Measurements from ENCODE around the gene CRIP2. TPM values are rescaled to one million over a fixed set of nuclear protein-coding genes. Genes with fewer than 3 reads are reported as not detected.

Gene CRIP2
- total and polyA plus RNA-seq, 2 of the 8 experiments (the other 6 are each of a cell fraction or from before 2014, with no cell fraction given), result 4.2 to 13.5 TPM

DNA sequence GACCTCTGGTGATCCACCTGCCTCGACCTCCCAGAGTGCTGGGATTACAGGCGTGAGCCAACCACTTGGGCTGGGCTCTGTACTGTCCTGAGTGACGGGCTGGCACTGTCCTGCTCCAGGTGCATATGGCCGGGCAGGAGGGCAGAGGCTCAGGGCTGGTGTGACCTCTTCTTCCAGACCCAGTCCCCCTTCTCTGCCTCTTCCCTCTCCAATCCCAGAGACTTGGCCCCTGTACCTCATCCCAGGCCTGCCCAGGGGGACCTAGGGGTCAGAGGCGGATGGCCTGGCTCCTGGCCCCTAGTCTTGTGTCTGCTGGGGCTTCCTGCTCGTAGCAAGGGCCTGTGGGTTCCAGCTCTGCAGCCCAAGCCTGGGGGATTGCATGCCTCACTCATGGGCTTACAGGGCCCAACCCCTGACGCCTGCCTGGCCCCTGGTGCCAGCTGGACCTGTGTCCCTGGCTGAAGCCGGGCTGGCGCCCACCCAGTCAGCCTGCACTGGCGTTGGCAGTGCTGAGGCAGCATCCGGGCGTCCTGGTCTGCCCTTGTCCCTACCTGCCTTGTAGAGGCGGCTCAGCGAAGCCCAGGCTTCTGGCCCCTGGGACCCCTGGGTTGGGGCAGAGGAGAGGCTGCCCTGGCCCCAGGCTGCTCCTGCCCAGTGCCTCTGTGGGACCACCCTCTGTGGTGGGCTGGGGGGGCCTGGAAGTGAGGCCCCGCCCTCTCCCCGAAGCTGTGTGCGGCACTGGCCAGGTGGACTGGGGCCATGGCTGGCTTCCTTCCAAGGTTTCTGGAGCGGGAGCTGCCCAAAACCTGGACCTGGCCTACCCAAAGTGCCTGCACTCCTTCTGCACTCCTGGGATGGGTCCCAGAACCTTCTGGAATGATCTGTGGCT is 20.7 kb downstream of the CRIP2 start:
- H3K9me3 ChIP-seq (ENCODE audit: insufficient read depth in 2 of 2, low read depth in 1 of 2, low read length in 1 of 2), result no peaks in the 10 kb centered on the region
- no peak overlapping the region for H2BK12ac ChIP-seq (ENCODE audit: low read depth, low read length)
- H3K56ac ChIP-seq (replicated peaks; ENCODE audit: insufficient read length, low read depth, low read length), result no peak overlapping the region
- no peak overlapping the region for H3K27ac ChIP-seq (ENCODE audit: low read depth, low read length)
- no peak overlapping the region for H4K8ac ChIP-seq (ENCODE audit: extremely low read depth, insufficient read depth, low read length)
- H3K23me2 ChIP-seq (ENCODE audit: low read depth, low read length), result peaks cover under 1% of the 10 kb centered on the region; the same call in 1 of the 2 replicates
- no peak overlapping the region for H2BK120ac ChIP-seq (replicated peaks; ENCODE audit: low read depth, low read length)
- no peak for TF ChIP-seq USF2 (IDR thresholded peaks at IDR 0.05; ENCODE audit: low read length)
- TF ChIP-seq JUN (IDR thresholded peaks at IDR 0.05; ENCODE audit: low read depth, low read length), result no peak
- no peak for TF ChIP-seq SP2 (IDR thresholded peaks at IDR 0.05; ENCODE audit: low read length)
- no peak for TF ChIP-seq CBX5 (IDR thresholded peaks at IDR 0.05; ENCODE audit: low read depth, low read length)
- no peak for TF ChIP-seq FOSL1 (IDR thresholded peaks at IDR 0.05; ENCODE audit: insufficient read depth, low read depth, low read length)
- no peak for TF ChIP-seq TAF1 (IDR thresholded peaks at IDR 0.05; ENCODE audit: low read depth, low read length)
- no peak for TF ChIP-seq POLR2A (IDR thresholded peaks at IDR 0.05; ENCODE audit: control extremely low read depth in 1 of 2, low read depth in 2 of 2, low read length in 2 of 2)
- ChIA-PET POLR2A (ENCODE audit: partially characterized antibody) (no interaction called here), CTCF (ENCODE audit: partially characterized antibody) (no interaction called here)
- no peaks in the 10 kb centered on the region for H3K27me3 ChIP-seq (replicated peaks in 1 of 4; ENCODE audit: control insufficient read depth in 3 of 4, extremely low read depth in 1 of 4, insufficient read depth in 3 of 4, low read length in 3 of 4)
- peaks cover 0 to 9% of the 10 kb centered on the region in 2 experiments for H4K20me1 ChIP-seq (replicated peaks in 1 of 2; ENCODE audit: control insufficient read depth in 1 of 2, insufficient read depth in 2 of 2, low read length in 2 of 2)
- H2AFZ ChIP-seq (ENCODE audit: low read length), result no peak overlapping the region
- H2BK20ac ChIP-seq (ENCODE audit: low read length), result no peak overlapping the region
- no peak for DNase-seq (ENCODE audit: low read depth in 1 of 2, low spot score in 2 of 2)
- peaks cover 0 to 3% (median 0%) of the 10 kb centered on the region in 4 experiments; a peak in 3 of 7 replicates for H3K4me1 ChIP-seq (replicated peaks in 1 of 4; ENCODE audit: control insufficient read depth in 3 of 4, insufficient read depth in 4 of 4, low read length in 3 of 4)
- no peak overlapping the region for H3K4me3 ChIP-seq (ENCODE audit: extremely low read depth in 1 of 4, insufficient read depth in 2 of 4, low read depth in 3 of 4, low read length in 4 of 4)
- no peak overlapping the region for H3K9ac ChIP-seq (replicated peaks in 1 of 4; ENCODE audit: extremely low read depth in 1 of 4, low read depth in 3 of 4, low read length in 3 of 4)
- FAIRE-seq, result no peak
- no peak overlapping the region for H3K4me2 ChIP-seq (ENCODE audit: insufficient read depth in 1 of 2, low read depth in 2 of 2, low read length in 2 of 2)
- H3K79me1 ChIP-seq (ENCODE audit: low read depth, low read length), result no peaks in the 10 kb centered on the region
- no peak overlapping the region for H3K23ac ChIP-seq (ENCODE audit: insufficient read length)
- 90% methylated on average over 17 of the region's 18 CpGs; no CpG with 5 or more reads in 1 of the 2 experiments for WGBS, 2 experiments (ENCODE audit: extremely low coverage in 1 of 2, insufficient coverage in 1 of 2, insufficient read length in 1 of 2, insufficient replicate concordance in 2 of 2, low coverage in 1 of 2, low lambda C conversion rate in 2 of 2, missing lambda C conversion rate in 1 of 2)
- no peak overlapping the region for H2AK5ac ChIP-seq (ENCODE audit: low read depth, low read length)
- no peak overlapping the region for H4K5ac ChIP-seq (ENCODE audit: insufficient read length, low read depth, low read length)
- H3K79me2 ChIP-seq (ENCODE audit: control insufficient read depth in 1 of 2, insufficient read depth in 2 of 2, low read length in 2 of 2), result no peaks in the 10 kb centered on the region
- no peak overlapping the region for H2BK5ac ChIP-seq (ENCODE audit: low read depth, low read length)
- H2BK15ac ChIP-seq (ENCODE audit: low read length), result no peak overlapping the region
- no peak overlapping the region for H3K14ac ChIP-seq (ENCODE audit: insufficient read length)
- H3K18ac ChIP-seq (ENCODE audit: extremely low read depth, low read length), result no peak overlapping the region
- H3K36me3 ChIP-seq (ENCODE audit: control insufficient read depth in 2 of 4, insufficient read depth in 4 of 4, low read length in 3 of 4), result no peaks in the 10 kb centered on the region; a peak in 2 of 8 replicates
- H4K91ac ChIP-seq (replicated peaks; ENCODE audit: insufficient read length, low read length), result no peak overlapping the region
- no peak overlapping the region for H3K4ac ChIP-seq (replicated peaks; ENCODE audit: insufficient read length, low read depth, low read length)
